K562 (cell line): ENCODE measurements around the gene PRR7. TPM values are rescaled to one million over a fixed set of nuclear protein-coding genes. Genes with fewer than 3 reads are reported as not detected.

Experiments used
- BCOR ChIP-seq: fragments of 450-650 bp; IDR thresholded peaks from 2 replicates; pipeline ENCODE4 v1.6.1; 2016
- BRF2 ChIP-seq: IDR thresholded peaks from 3 replicates; pipeline ENCODE4 v1.6.1; 2011; ENCODE audit warnings: borderline replicate concordance, mild to moderate bottlenecking; ENCODE audit not compliant: insufficient read length, insufficient read depth
- DNMT1 ChIP-seq: fragments of 450-650 bp; IDR thresholded peaks from 2 replicates; pipeline ENCODE4 v1.6.1; 2016; ENCODE audit warnings: antibody characterized with exemption, mild to moderate bottlenecking
- ESRRB ChIP-seq: fragments of 250-450 bp; sonication (Bioruptor Pico); IDR thresholded peaks from 2 replicates; pipeline ENCODE4 v1.5.0; 2020; ENCODE audit warnings: mild to moderate bottlenecking, moderate library complexity, borderline replicate concordance
- HIVEP1 ChIP-seq: fragments of 250-450 bp; sonication (Bioruptor Pico); IDR thresholded peaks from 2 replicates; pipeline ENCODE4 v1.4.0; 2020; ENCODE audit warnings: mild to moderate bottlenecking
- HSF4 ChIP-seq: fragments of 250-450 bp; sonication (Bioruptor Pico); IDR thresholded peaks from 2 replicates; pipeline ENCODE4 v2.1.2; 2022; ENCODE audit warnings: mild to moderate bottlenecking, moderate library complexity, borderline replicate concordance
- MBD2 ChIP-seq: sonication (generic); IDR thresholded peaks from 2 replicates; pipeline ENCODE4 v1.6.1; 2016; ENCODE audit warnings: low read depth, borderline replicate concordance
- NKRF ChIP-seq: fragments of 450-650 bp; IDR thresholded peaks from 2 replicates; pipeline ENCODE4 v1.6.1; 2016; ENCODE audit warnings: borderline replicate concordance
- POLR2G ChIP-seq: fragments of 200-400 bp; formaldehyde crosslinking; IDR thresholded peaks from 2 replicates; pipeline ENCODE4 v1.6.1; 2017; ENCODE audit warnings: low read depth, mild to moderate bottlenecking, antibody characterized with exemption, low read length, moderate library complexity
- RHOXF2B ChIP-seq: fragments of 250-450 bp; sonication (Bioruptor Pico); conservative IDR thresholded peaks from 2 replicates; pipeline ENCODE4 v1.5.1; 2021
- SAFB ChIP-seq: fragments of 200-400 bp; formaldehyde crosslinking; IDR thresholded peaks from 2 replicates; pipeline ENCODE4 v1.6.1; 2017; ENCODE audit warnings: low read depth, low read length, borderline replicate concordance
- TOE1 ChIP-seq, 2 experiments: fragments of 450-650 bp in 1 of 2; sonication (generic) in 1 of 2; formaldehyde crosslinking in 1 of 2; IDR thresholded peaks; 2 replicates each; pipeline versions ENCODE4 v1.7.1 to v1.8.0; 2016 to 2022; ENCODE audit warnings: borderline replicate concordance in 2 of 2, mild to moderate bottlenecking in 2 of 2, antibody characterized with exemption in 1 of 2, inconsistent platforms in 1 of 2, low read depth in 1 of 2, missing genetic modification reagents in 1 of 2, moderate library complexity in 1 of 2
- TRIM25 ChIP-seq: fragments of 450-650 bp; IDR thresholded peaks from 2 replicates; pipeline ENCODE4 v1.7.0; 2016; ENCODE audit warnings: borderline replicate concordance
- USF2 ChIP-seq: sonication (generic); formaldehyde crosslinking; IDR thresholded peaks from 2 replicates; pipeline ENCODE4 v1.5.0; 2020; ENCODE audit warnings: missing genetic modification reagents
- ZBTB8A ChIP-seq: fragments of 450-650 bp; IDR thresholded peaks from 2 replicates; pipeline ENCODE4 v1.6.1; 2018; ENCODE audit warnings: mild to moderate bottlenecking, moderate library complexity; ENCODE audit not compliant: partially characterized antibody
- ZNF224 ChIP-seq: sonication (generic); formaldehyde crosslinking; IDR thresholded peaks from 2 replicates; pipeline ENCODE4 v1.8.0; 2022; ENCODE audit warnings: mild to moderate bottlenecking, missing genetic modification reagents
- ZNF232 ChIP-seq: sonication (generic); formaldehyde crosslinking; IDR thresholded peaks from 2 replicates; pipeline ENCODE4 v1.8.0; 2022; ENCODE audit warnings: mild to moderate bottlenecking, missing genetic modification reagents
- ZNF354B ChIP-seq: fragments of 250-450 bp; sonication (Bioruptor Pico); IDR thresholded peaks from 2 replicates; pipeline ENCODE4 v1.4.0; 2020
- ZNF740 ChIP-seq, 3 experiments: fragments of 200-800 bp in 1 of 3; sonication (Bioruptor generic) in 1 of 3; sonication (generic) in 1 of 3; formaldehyde crosslinking in 1 of 3; IDR thresholded peaks; 2 replicates each; pipeline versions ENCODE4 v1.6.1 to v1.8.0; 2016 to 2022; ENCODE audit warnings: mild to moderate bottlenecking in 2 of 3, missing compliant biosample characterization in 2 of 3, missing genetic modification characterization in 2 of 3, missing genetic modification reagents in 1 of 3
- polyA plus RNA-seq, 8 experiments: library from polyadenylated mRNA; depleted of rRNA in 4 of 8; stranded (reverse) in 5 of 8; unstranded in 3 of 8; fragments of >200 nt; fragmentation: Nextera tagmentation in 2 of 8; fragmentation: Illumina TruSeq in 1 of 8; extraction: Ambion mirVana in 2 of 8; extraction: Trizol in 1 of 8; gene quantifications; 2 replicates each; pipeline versions ENCODE4 v1.2.1 to v1.2.3, GENCODE V29; 2011 to 2014; ENCODE audit warnings: inconsistent platforms in 1 of 8, missing spikeins in 1 of 8
- total RNA-seq, 7 experiments: library from RNA; depleted of rRNA in 6 of 7; stranded (reverse); fragments of >200 nt in 6 of 7; fragmentation: Illumina TruSeq in 2 of 7; extraction: Trizol in 2 of 7; gene quantifications; 2 replicates each; pipeline versions ENCODE4 v1.2.1 to v1.2.3, GENCODE V29; 2011 to 2021; ENCODE audit warnings: low replicate concordance in 1 of 7

PRR7 gene
- total and polyA plus RNA-seq, 9 of the 15 experiments (the other 6 are each of a cell fraction or from before 2014, with no cell fraction given), result 0.80 to 11.3 (median 10.4) TPM; not detected in 4

- TF ChIP-seq ZNF740 (CRISPR knock-in tag; IDR thresholded peaks at IDR 0.05), result no peak; the same call in 1 of the 2 replicates
- TF ChIP-seq ZNF740 (tag; IDR thresholded peaks at IDR 0.05), result 0 out of 4 replicates have a peak, but pooled peaks of 1 of the 2 experiments have one; percentile 22
- no peak for TF ChIP-seq ZNF354B (CRISPR knock-in tag)
- no peak for TF ChIP-seq HSF4 (CRISPR knock-in tag)
- TF ChIP-seq ZBTB8A, result no peak
- no peak for TF ChIP-seq BCOR
- TF ChIP-seq ESRRB (CRISPR knock-in tag), result no peak
- no peak for TF ChIP-seq MBD2
- TF ChIP-seq TOE1 (IDR thresholded peaks at IDR 0.05; ENCODE audit: borderline replicate concordance), result no peak; the same call in 1 of the 2 replicates
- TF ChIP-seq TOE1 (CRISPR knock-in tag; IDR thresholded peaks at IDR 0.05; ENCODE audit: borderline replicate concordance, low read depth), result no peak
- no peak for TF ChIP-seq NKRF
- no peak for TF ChIP-seq ZNF224 (CRISPR knock-in tag)
- 0 out of 2 replicates have a peak, but pooled peaks have one; percentile 13 for TF ChIP-seq HIVEP1 (CRISPR knock-in tag)
- TF ChIP-seq BRF2, result no peak
- TF ChIP-seq DNMT1, result no peak
- no peak for TF ChIP-seq ZNF232 (CRISPR knock-in tag)
- TF ChIP-seq RHOXF2B (CRISPR knock-in tag), result no peak
- no peak for TF ChIP-seq SAFB
- TF ChIP-seq POLR2G, result peak; percentile 45
- no peak for TF ChIP-seq USF2 (CRISPR knock-in tag)
- TF ChIP-seq TRIM25, result no peak
Observed at GRCh38 chr5:177478711-177479646, 32.4 kb downstream of the PRR7 start (continued).
